Measurements from ENCODE around the gene MEIS1.

MEIS1 gene

GRCh38 chr2:66431846-66432587, 2.9 kb upstream of the MEIS1 start:
- DNase-seq (ENCODE audit: low spot score) (no peak), FAIRE-seq (no peak)

DNA sequence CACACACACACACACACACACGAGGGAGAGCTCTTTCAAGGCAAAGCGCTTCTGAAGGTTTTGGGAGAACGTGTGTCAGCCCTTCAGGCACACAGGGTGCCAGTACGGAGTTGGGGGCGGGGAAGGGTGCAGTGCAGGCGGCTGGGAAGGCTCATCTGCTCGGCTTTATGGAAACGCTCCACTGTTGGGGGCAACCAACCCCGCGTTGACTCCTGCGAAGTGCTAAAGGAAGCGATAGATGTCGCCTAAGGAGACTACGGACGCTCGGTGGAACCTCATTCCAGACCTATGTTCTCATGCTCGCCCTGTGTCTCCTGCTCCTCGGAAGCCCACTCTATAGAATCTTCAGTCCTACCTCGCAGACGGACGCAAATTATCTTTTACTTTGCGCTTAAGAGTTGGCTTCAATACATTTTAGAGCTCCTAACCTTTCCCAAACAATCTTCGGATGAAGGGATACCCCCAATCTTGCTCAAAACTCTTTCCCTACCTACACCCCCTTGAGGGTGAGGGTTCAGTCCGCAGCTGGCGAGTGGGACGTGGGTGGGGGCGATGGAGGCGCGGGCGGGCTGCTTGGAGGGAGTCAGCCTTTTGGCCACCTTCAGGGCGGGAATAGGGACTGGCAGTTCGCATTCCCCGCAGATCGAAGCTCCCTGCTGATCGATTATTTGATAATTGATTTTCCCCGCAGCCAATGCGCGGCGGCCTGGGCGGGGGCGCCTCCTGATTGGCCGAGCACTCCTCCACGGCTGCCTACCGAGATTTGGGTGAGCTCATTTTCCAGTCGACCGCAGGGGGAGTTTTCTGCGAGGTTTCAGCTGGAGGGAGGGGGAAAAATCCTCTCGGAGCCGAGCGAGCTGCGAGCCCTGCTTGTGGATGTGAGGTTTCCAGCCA, 1.9 kb upstream of the MEIS1 start:
- FAIRE-seq (peak; percentile 62), DNase-seq (ENCODE audit: low spot score) (peak; percentile 80)

DNA sequence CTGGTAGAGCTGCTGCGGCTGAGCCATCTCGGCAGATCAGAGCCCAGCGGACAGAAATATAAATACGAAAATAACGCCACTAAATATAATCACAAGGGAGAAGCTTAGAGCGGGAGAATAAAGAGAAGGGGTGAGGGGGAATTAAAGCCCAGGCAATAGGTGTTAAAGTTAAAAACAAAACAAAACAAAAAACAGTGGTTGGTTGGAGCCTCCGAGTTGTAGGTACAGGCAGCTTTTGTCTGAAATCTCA, 1.3 kb upstream of the MEIS1 start:
- FAIRE-seq: no peak
- DNase-seq (ENCODE audit: low spot score): no peak

DNA sequence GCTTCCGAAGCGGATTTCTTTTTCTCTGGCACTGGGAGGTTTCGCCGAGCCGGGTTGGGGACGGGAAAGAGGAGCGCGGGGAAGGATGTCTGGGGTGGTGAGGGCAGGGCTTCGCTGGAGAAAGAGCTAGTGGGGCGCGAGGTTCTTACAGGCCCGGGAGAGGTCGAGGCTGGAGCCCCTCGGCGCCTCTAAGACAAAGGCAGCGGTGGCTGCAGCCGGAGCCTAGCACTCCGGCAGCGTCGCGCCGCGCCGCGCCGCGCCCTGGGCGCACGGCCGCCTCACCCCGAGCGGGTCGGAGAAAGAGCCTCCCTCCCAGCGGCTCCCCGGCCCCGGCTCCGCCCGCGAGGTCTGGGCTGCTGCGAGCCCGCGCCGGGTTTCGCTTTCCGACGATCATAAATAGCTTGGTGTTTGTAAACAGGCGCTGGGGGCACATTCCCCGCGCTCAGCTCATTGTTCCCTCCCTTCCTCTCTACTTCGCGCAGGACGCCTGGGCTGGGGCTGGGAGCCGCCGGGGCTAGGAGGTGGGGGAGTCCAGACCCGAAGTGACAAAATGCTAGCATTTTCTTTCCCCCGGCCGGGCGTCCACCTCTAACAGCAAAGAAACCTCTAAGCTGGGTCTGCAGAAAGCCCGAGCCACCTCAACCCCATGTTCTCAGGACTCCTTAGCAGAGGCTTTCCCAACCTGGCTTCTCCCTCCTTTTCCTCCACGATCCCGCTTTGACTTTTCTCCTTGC, 813 bp upstream of the MEIS1 start:
- no peak for DNase-seq (ENCODE audit: low spot score)
- no peak for FAIRE-seq

GRCh38 chr2:66435549-66435875, 587 bp downstream of the MEIS1 start:
- no peak for FAIRE-seq
- no peak for DNase-seq (ENCODE audit: low spot score)

- no peak for FAIRE-seq
Observed at GRCh38 chr2:66435963-66436362, 1.0 kb downstream of the MEIS1 start.

GRCh38 chr2:66436581-66437001, 1.7 kb downstream of the MEIS1 start:
- FAIRE-seq: no peak
- DNase-seq (ENCODE audit: low spot score): no peak

More at GRCh38 chr2:66435963-66436362, 1.0 kb downstream of the MEIS1 start:
- no peak for DNase-seq (ENCODE audit: low spot score)

- DNase-seq (ENCODE audit: low spot score) (no peak), FAIRE-seq (no peak)
Observed at GRCh38 chr2:66437109-66437690, 2.3 kb downstream of the MEIS1 start.

DNA sequence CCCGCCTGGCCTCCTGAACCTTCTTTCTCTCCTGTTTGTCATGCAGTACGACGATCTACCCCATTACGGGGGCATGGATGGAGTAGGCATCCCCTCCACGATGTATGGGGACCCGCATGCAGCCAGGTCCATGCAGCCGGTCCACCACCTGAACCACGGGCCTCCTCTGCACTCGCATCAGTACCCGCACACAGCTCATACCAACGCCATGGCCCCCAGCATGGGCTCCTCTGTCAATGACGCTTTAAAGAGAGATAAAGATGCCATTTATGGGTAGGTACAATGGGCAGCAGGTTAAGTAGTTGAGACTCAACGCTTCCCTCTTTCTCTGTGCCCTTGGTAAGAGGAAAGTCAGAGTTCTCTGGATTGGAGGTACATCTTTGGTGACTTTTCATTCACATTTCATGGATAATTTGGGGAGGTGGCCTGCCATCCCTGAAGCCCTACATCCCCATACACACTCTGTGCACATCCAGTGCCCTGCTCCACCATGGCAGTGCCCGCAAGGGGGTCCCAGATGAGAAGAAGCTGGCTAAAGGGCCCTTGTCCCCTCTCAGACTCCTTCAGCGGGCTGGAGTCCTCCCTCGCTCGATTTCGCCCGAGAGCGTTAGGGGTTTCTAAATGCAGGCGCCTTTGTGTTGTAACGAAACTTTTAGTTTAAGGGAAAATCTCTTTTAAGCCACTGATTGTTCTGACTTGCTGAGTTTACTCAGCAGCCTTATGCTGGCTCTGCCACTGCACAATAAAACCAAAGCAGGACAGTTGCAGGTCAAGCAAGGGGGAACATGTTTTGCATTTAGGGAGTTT, 3.0 kb downstream of the MEIS1 start:
- no peak for FAIRE-seq

DNA sequence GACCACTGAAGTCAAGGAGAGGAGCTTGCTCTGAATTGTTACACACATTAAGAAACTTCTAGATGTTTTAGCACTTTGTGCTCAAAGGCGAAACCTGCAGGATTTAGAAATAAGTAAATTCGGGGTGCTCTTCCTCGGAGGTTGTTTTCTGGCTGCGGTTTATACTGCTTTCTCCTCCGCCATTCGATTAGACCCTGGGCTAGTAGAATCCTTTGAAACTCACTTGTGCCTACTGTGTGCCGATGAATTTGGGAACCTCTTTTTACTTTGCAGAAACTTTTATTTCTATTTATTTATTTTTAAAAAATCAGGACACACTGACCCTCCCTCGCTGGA, 3.5 kb downstream of the MEIS1 start:
- no peak for FAIRE-seq
- no peak for DNase-seq (ENCODE audit: low spot score)

More for the DNA sequence above, 3.0 kb downstream of the MEIS1 start:
- DNase-seq (ENCODE audit: low spot score): no peak

GRCh38 chr2:66438891-66439811, 4.2 kb downstream of the MEIS1 start:
- no peak for DNase-seq (ENCODE audit: low spot score)
- FAIRE-seq: no peak

DNA sequence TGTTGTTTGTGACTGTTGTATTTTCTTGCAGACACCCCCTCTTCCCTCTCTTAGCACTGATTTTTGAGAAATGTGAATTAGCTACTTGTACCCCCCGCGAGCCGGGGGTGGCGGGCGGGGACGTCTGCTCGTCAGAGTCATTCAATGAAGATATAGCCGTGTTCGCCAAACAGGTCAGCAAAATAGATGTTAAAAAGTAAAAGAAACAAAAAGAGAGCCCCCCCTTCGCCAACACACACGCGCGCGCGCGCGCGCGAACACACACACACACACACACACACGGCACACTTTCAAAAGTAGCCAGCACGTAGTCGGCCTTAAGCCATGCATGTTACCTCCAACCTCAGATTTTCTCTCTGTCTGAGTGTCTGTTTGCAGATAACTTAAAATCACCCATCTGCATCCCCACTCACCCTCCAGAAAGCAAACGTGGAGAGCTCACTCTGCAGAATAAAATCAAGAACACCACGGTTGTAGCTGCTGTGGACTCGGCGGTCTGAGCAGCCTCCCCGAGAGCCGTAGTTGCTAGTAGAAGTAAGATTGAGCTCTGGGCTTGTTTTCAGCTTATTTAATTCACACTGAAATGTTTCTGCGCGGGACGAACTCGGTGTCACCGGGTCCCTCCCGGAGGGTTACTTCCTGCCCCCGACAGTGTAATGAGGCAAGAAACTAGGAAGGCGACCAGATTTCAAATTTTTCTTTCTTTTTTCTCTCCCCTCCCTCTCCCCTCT, 5.1 kb downstream of the MEIS1 start:
- no peak for FAIRE-seq
- DNase-seq (ENCODE audit: low spot score): no peak

DNA sequence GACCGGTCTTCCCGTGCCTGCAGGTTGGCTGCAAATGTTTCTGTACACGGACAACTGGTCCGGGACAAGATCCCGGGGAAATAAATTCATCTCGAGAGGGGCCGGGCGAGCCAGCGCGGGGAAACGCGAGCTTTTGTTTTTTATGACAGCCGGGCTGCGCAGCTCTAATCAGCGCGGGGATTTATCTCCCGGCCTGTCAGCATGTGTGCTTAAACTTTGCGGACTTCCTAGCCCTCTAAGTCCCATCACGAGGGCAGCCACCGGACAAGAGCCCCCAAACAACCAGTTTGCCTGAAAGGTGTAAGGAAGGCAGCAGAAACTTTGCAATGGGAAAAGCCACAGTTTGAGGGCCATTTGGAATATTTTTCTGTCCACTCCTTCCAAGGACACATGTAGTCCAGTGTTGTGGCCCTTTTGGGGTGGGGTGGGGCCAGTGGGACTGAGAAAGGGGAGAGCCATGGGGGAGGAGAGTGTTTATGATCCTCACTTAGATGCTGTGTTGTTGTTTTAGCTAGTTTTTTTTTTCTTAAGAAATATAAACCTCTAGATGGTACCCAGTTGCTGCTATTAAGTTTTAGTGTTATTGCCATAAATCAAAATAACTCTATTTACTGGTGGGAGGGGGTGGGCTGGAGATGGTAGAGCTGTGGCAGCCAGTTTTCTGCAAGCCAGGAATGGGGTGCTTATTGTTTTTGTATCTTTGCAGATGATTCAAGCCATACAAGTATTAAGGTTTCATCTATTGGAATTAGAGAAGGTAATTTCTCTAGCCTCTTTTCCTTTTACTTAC, 6.0 kb downstream of the MEIS1 start:
- no peak for DNase-seq (ENCODE audit: low spot score)
- no peak for FAIRE-seq

DNA sequence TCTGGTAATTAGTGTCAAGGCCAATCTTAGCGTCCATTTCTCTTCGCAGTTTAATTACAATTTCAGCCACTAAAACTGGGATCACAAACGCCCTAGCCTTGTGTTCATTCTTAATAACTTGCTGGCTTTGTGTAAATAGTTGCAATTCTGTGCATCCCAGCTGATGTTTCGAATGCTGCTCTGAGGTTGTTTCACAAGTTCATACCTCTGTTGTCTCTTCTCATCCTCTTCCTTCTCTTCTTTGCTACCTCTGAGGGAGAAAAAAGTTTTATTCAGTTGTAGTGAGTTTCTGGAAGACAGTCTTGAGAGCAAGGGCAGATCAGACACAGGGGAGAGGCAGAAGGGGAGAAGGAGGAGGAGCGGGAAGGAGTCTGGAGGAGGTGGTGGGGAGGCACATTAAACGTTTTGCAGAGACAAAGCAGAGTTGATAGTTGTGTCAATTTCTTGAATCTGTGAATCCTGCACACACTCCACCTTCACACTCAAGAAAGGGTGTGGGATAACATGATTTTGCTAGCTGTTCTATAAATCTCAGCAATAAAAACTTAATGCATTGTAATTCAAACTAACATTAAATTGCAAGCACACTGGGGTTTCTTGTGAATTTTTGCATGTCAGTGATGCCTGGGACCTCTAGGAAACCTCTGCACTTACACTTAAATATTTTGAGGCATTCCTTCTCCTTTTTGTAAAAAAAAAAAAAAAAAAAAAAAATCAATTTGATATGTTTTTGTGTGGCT, 6.8 kb downstream of the MEIS1 start:
- no peak for DNase-seq (ENCODE audit: low spot score)

GRCh38 chr2:66442516-66443185, 7.7 kb downstream of the MEIS1 start:
- no peak for FAIRE-seq

More for the DNA sequence above, 6.8 kb downstream of the MEIS1 start:
- no peak for FAIRE-seq

DNA sequence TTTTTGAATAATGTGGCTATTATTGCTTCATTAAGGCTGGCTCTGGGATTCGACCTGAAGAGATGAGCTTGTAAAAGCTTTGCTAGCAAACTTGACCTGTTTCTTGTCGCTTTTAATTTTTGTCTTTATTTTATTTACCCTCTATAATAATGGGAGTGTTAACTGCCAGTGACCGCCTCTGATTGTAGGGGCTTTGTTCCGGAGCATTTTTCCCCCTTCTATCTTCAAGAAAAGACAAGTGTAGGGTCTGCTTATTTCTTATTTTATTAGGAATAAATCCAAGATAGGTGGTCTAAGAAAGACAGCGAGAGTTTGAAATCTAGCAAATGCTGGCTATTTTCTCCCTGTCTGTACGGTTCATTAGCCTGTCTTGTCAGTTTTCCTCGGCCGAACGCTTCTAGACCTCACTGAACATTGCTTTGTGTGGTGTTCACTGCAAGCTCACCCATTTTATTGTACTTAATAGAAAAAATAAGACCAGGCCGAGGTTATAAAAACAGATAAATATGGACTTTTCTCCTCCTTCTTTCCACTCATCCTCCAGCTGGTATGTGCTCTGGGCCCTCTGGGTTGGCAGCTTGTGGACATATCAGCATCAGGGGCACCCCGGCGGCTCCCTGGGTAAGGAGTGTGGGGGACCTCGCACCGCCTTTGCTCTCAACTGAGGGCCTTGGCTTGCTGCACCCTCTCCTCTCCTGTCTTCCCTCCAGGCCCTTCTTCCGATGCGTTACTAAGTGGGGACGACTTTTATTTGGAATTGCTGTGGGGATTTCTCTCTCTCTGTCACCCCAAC, 8.5 kb downstream of the MEIS1 start:
- no peak for FAIRE-seq

More at GRCh38 chr2:66442516-66443185, 7.7 kb downstream of the MEIS1 start:
- no peak for DNase-seq (ENCODE audit: low spot score)

More for the DNA sequence above, 8.5 kb downstream of the MEIS1 start:
- DNase-seq (ENCODE audit: low spot score): no peak
